ENCODE results near the gene UBE2E2. TPM values are rescaled to one million over a fixed set of nuclear protein-coding genes. Genes with fewer than 3 reads are reported as not detected.

Gene UBE2E2
- polyA plus RNA-seq, 1 donor (not counting 4 experiments of a cell fraction or from before 2014, with no cell fraction given) = 63.2 TPM

- dilution Hi-C loops (cut with MboI; ENCODE audit: extremely low pct_ligation_motif_present, low sequenced_read_pairs) = no loop called here
- peaks cover 7% of the 10 kb centered on the region for H3K79me2 ChIP-seq (ENCODE audit: control insufficient read depth, insufficient read depth, low read length)
- H2AFZ ChIP-seq (ENCODE audit: control insufficient read depth, low read length) = no peak overlapping the region
- DNase-seq (ENCODE audit: low read depth, low spot score) = peak; percentile 9
- no peaks in the 10 kb centered on the region for H3K27me3 ChIP-seq (ENCODE audit: control insufficient read depth, extremely low read depth, insufficient read depth, low read length)
- no peak for FAIRE-seq
- H3K9ac ChIP-seq (ENCODE audit: control insufficient read depth, extremely low read depth, insufficient read depth, low read length) = no peak overlapping the region
- no peaks in the 10 kb centered on the region for H3K36me3 ChIP-seq (ENCODE audit: control insufficient read depth in 2 of 2, extremely low read depth in 1 of 2, insufficient read depth in 2 of 2, low read length in 2 of 2)
- H3K27ac ChIP-seq (ENCODE audit: control insufficient read depth, insufficient read depth, low read length) = peak overlapping the region; percentile 63
- no peak for TF ChIP-seq CTCF (optimal IDR thresholded peaks at IDR 0.05 in 1 of 3, IDR thresholded peaks at IDR 0.05 in 1 of 3, conservative IDR thresholded peaks at IDR 0.05 in 1 of 3; ENCODE audit: extremely low read depth in 1 of 3, insufficient read depth in 2 of 3, low read length in 3 of 3)
- no peak for TF ChIP-seq EZH2 (IDR thresholded peaks at IDR 0.05; ENCODE audit: low read length)
- no peaks in the 10 kb centered on the region for H4K20me1 ChIP-seq (ENCODE audit: control insufficient read depth, extremely low read depth, insufficient read depth, low read length)
- H3K9me1 ChIP-seq (ENCODE audit: control insufficient read depth, extremely low read depth, insufficient read depth, low read length) = no peaks in the 10 kb centered on the region
- peaks cover 26% of the 10 kb centered on the region for H3K4me1 ChIP-seq (ENCODE audit: control insufficient read depth, extremely low read depth, insufficient read depth, low read length)
- H3K4me2 ChIP-seq (ENCODE audit: control insufficient read depth, extremely low read depth, insufficient read depth, low read depth, low read length) = no peak overlapping the region
- peak overlapping the region in 1 of 3 experiments; percentile 38 for H3K4me3 ChIP-seq (ENCODE audit: control insufficient read depth in 2 of 3, extremely low read depth in 1 of 3, insufficient read depth in 2 of 3, low read depth in 1 of 3, low read length in 3 of 3)
- no peaks in the 10 kb centered on the region for H3K9me3 ChIP-seq (ENCODE audit: control insufficient read depth, low read depth, low read length)
Measured at GRCh38 chr3:23264413-23264812, 61.3 kb downstream of the UBE2E2 start.

GRCh38 chr3:23270423-23270822 lies 67.3 kb downstream of the UBE2E2 start:
- dilution Hi-C loops (cut with MboI; ENCODE audit: extremely low pct_ligation_motif_present, low sequenced_read_pairs) = no loop called here
- no peak for FAIRE-seq
- Histone ChIP-seq H2AFZ (ENCODE audit: control insufficient read depth, low read length) (no peak overlapping the region), H4K20me1 (ENCODE audit: control insufficient read depth, extremely low read depth, insufficient read depth, low read length) (no peaks in the 10 kb centered on the region), H3K27ac (ENCODE audit: control insufficient read depth, insufficient read depth, low read length) (no peak overlapping the region), H3K36me3 (ENCODE audit: control insufficient read depth in 2 of 2, extremely low read depth in 1 of 2, insufficient read depth in 2 of 2, low read length in 2 of 2) (no peaks in the 10 kb centered on the region), H3K27me3 (ENCODE audit: control insufficient read depth, extremely low read depth, insufficient read depth, low read length) (no peaks in the 10 kb centered on the region), H3K4me3 (ENCODE audit: control insufficient read depth in 2 of 3, extremely low read depth in 1 of 3, insufficient read depth in 2 of 3, low read depth in 1 of 3, low read length in 3 of 3) (no peak overlapping the region), H3K9me3 (ENCODE audit: control insufficient read depth, low read depth, low read length) (no peaks in the 10 kb centered on the region), H3K4me2 (ENCODE audit: control insufficient read depth, extremely low read depth, insufficient read depth, low read depth, low read length) (no peak overlapping the region), H3K9me1 (ENCODE audit: control insufficient read depth, extremely low read depth, insufficient read depth, low read length) (no peaks in the 10 kb centered on the region), H3K79me2 (ENCODE audit: control insufficient read depth, insufficient read depth, low read length) (no peaks in the 10 kb centered on the region), H3K9ac (ENCODE audit: control insufficient read depth, extremely low read depth, insufficient read depth, low read length) (no peak overlapping the region), H3K4me1 (ENCODE audit: control insufficient read depth, extremely low read depth, insufficient read depth, low read length) (no peaks in the 10 kb centered on the region)
- TF ChIP-seq EZH2 (IDR thresholded peaks at IDR 0.05; ENCODE audit: low read length) (no peak), CTCF (optimal IDR thresholded peaks at IDR 0.05 in 1 of 3, IDR thresholded peaks at IDR 0.05 in 1 of 3, conservative IDR thresholded peaks at IDR 0.05 in 1 of 3; ENCODE audit: extremely low read depth in 1 of 3, insufficient read depth in 2 of 3, low read length in 3 of 3) (no peak)
- no peak for DNase-seq (ENCODE audit: low read depth, low spot score)

Measured in keratinocyte (primary cell).